H1 (cell line): ENCODE results near the gene NTMT1. TPM values are rescaled to one million over a fixed set of nuclear protein-coding genes. Genes with fewer than 3 reads are reported as not detected.

Source experiments
- CTCF ChIA-PET: fragments of 300-600 bp; sonication (Branson Sonifier 250); formaldehyde crosslinking; loops from one replicate; lab custom pipeline; 2021; ENCODE audit not compliant: partially characterized antibody; lab: Charles Lee
- POLR2A ChIA-PET: fragments of 300-600 bp; sonication (Branson Sonifier 250); formaldehyde crosslinking; loops from one replicate; lab custom pipeline; 2021; ENCODE audit warnings: inconsistent platforms; ENCODE audit not compliant: partially characterized antibody; lab: Charles Lee
- DNase-seq, 2 experiments: peaks; one replicate each; pipeline versions ENCODE4 v3.0.0 to v3.0.0-alpha.2; 2010 to 2022; ENCODE audit warnings: low spot score in 2 of 2, low read depth in 1 of 2, mixed read lengths in 1 of 2
- FAIRE-seq: peaks from 2 replicates; lab custom pipeline; 2011; peaks lifted over from hg19 to GRCh38; lab: Jason Lieb, UNC
- H2AFZ ChIP-seq: 2 replicates; pipeline ENCODE4 v1.8.1; 2012; ENCODE audit warnings: low read length, inconsistent platforms
- H2AK5ac ChIP-seq: 2 replicates; pipeline ENCODE4 v1.6.1; 2013; ENCODE audit warnings: low read depth, low read length
- H2BK120ac ChIP-seq: replicated peaks from 2 replicates; pipeline ENCODE3; 2013; ENCODE audit warnings: low read depth, low read length, inconsistent platforms
- H2BK12ac ChIP-seq: 2 replicates; pipeline ENCODE4 v1.6.1; 2013; ENCODE audit warnings: low read depth, low read length
- H2BK15ac ChIP-seq: 2 replicates; pipeline ENCODE4 v1.6.1; 2013; ENCODE audit warnings: low read length
- H2BK20ac ChIP-seq: 2 replicates; pipeline ENCODE4 v1.6.1; 2013; ENCODE audit warnings: low read length
- H2BK5ac ChIP-seq: 2 replicates; pipeline ENCODE4 v1.6.1; 2013; ENCODE audit warnings: low read depth, low read length
- H3K14ac ChIP-seq: 2 replicates; pipeline ENCODE4 v1.6.1; 2013; ENCODE audit warnings: inconsistent platforms; ENCODE audit not compliant: insufficient read length
- H3K18ac ChIP-seq: 2 replicates; pipeline ENCODE4 v1.6.1; 2013; ENCODE audit warnings: low read length; ENCODE audit errors: extremely low read depth
- H3K23ac ChIP-seq: 2 replicates; pipeline ENCODE4 v1.6.1; 2013; ENCODE audit warnings: inconsistent platforms; ENCODE audit not compliant: insufficient read length
- H3K23me2 ChIP-seq: 2 replicates; pipeline ENCODE4 v1.6.1; 2013; ENCODE audit warnings: low read depth, low read length
- H3K27ac ChIP-seq: 2 replicates; pipeline ENCODE4 v1.6.1; 2011; ENCODE audit warnings: low read depth, low read length, inconsistent platforms
- H3K27me3 ChIP-seq, 4 experiments: replicated peaks in 1 of 4; 1 replicate in 1 of 4; 2 replicates in 3 of 4; pipeline versions ENCODE4 v1.6.1 to v1.8.1; 2011 to 2013; ENCODE audit warnings: low read length in 3 of 4, mild to moderate bottlenecking in 3 of 4, inconsistent platforms in 2 of 4, mixed read lengths in 2 of 4, moderate library complexity in 1 of 4; ENCODE audit not compliant: control insufficient read depth in 3 of 4, insufficient read depth in 3 of 4; ENCODE audit errors: extremely low read depth in 1 of 4
- H3K36me3 ChIP-seq, 4 experiments: 2 replicates each; pipeline versions ENCODE4 v1.6.1 to v1.8.1; 2011 to 2013; ENCODE audit warnings: mild to moderate bottlenecking in 4 of 4, low read length in 3 of 4, moderate library complexity in 2 of 4, control low read depth in 1 of 4, inconsistent platforms in 1 of 4; ENCODE audit not compliant: insufficient read depth in 4 of 4, control insufficient read depth in 2 of 4
- H3K4ac ChIP-seq: replicated peaks from 2 replicates; pipeline ENCODE3; 2013; ENCODE audit warnings: low read length, low read depth, mixed read lengths, inconsistent platforms; ENCODE audit not compliant: insufficient read length
- H3K4me1 ChIP-seq, 4 experiments: replicated peaks in 1 of 4; 1 replicate in 1 of 4; 2 replicates in 3 of 4; pipeline versions ENCODE4 v1.6.1 to v1.8.1; 2011 to 2013; ENCODE audit warnings: low read length in 3 of 4, inconsistent platforms in 2 of 4, mixed read lengths in 1 of 4; ENCODE audit not compliant: insufficient read depth in 4 of 4, control insufficient read depth in 3 of 4
- H3K4me2 ChIP-seq, 2 experiments: 2 replicates each; pipeline versions ENCODE4 v1.6.1 to v1.8.1; 2011 to 2013; ENCODE audit warnings: low read depth in 2 of 2, low read length in 2 of 2, control low read depth in 1 of 2, inconsistent platforms in 1 of 2, mild to moderate bottlenecking in 1 of 2; ENCODE audit not compliant: insufficient read depth in 1 of 2
- H3K4me3 ChIP-seq, 4 experiments: fragments of 200-600, 300-600 bp in 1 of 4; sonication (generic), shearing (Covaris generic), sonication (Bioruptor Twin) in 1 of 4; 2 replicates each; pipeline versions ENCODE4 v1.5.1 to v1.8.1; 2011 to 2016; ENCODE audit warnings: low read length in 4 of 4, low read depth in 3 of 4, control low read depth in 2 of 4, inconsistent platforms in 2 of 4, mild to moderate bottlenecking in 2 of 4, mixed read lengths in 1 of 4, moderate library complexity in 1 of 4; ENCODE audit not compliant: insufficient read depth in 2 of 4; ENCODE audit errors: extremely low read depth in 1 of 4
- H3K56ac ChIP-seq: replicated peaks from 2 replicates; pipeline ENCODE3; 2013; ENCODE audit warnings: low read depth, mild to moderate bottlenecking, mixed read lengths, low read length, inconsistent platforms; ENCODE audit not compliant: insufficient read length
- H3K79me1 ChIP-seq: 2 replicates; pipeline ENCODE4 v1.6.1; 2013; ENCODE audit warnings: low read depth, low read length, control low read depth
- H3K79me2 ChIP-seq, 2 experiments: 2 replicates each; pipeline versions ENCODE4 v1.6.1 to v1.8.1; 2012 to 2013; ENCODE audit warnings: low read length in 2 of 2, mild to moderate bottlenecking in 2 of 2, inconsistent platforms in 1 of 2; ENCODE audit not compliant: insufficient read depth in 2 of 2, control insufficient read depth in 1 of 2
- H3K9ac ChIP-seq, 4 experiments: replicated peaks in 1 of 4; 1 replicate in 1 of 4; 2 replicates in 3 of 4; pipeline versions ENCODE4 v1.6.1 to v1.8.1; 2011 to 2013; ENCODE audit warnings: low read depth in 3 of 4, low read length in 3 of 4, control low read depth in 2 of 4, mild to moderate bottlenecking in 2 of 4, moderate library complexity in 2 of 4, inconsistent platforms in 1 of 4; ENCODE audit errors: extremely low read depth in 1 of 4
- H3K9me3 ChIP-seq, 2 experiments: 2 replicates each; pipeline versions ENCODE4 v1.6.1 to v1.8.1; 2012 to 2013; ENCODE audit warnings: mild to moderate bottlenecking in 2 of 2, moderate library complexity in 2 of 2, control low read depth in 1 of 2, inconsistent platforms in 1 of 2, low read depth in 1 of 2, low read length in 1 of 2, mixed read lengths in 1 of 2; ENCODE audit not compliant: insufficient read depth in 2 of 2
- H4K20me1 ChIP-seq, 2 experiments: replicated peaks in 1 of 2; 2 replicates each; pipeline versions ENCODE3 to v1.8.1; 2011 to 2013; ENCODE audit warnings: inconsistent platforms in 2 of 2, low read length in 2 of 2, mild to moderate bottlenecking in 1 of 2; ENCODE audit not compliant: insufficient read depth in 2 of 2, control insufficient read depth in 1 of 2
- H4K5ac ChIP-seq: 2 replicates; pipeline ENCODE4 v1.6.1; 2013; ENCODE audit warnings: low read length, low read depth, mixed read lengths, inconsistent platforms; ENCODE audit not compliant: insufficient read length
- H4K8ac ChIP-seq: 2 replicates; pipeline ENCODE4 v1.8.0; 2013; ENCODE audit warnings: mild to moderate bottlenecking, moderate library complexity, low read length, inconsistent platforms; ENCODE audit not compliant: insufficient read depth; ENCODE audit errors: extremely low read depth
- H4K91ac ChIP-seq: replicated peaks from 2 replicates; pipeline ENCODE3; 2013; ENCODE audit warnings: low read length, mixed read lengths, inconsistent platforms; ENCODE audit not compliant: insufficient read length
- CBX8 ChIP-seq: fragments of 300-800, 300-1000 bp; sonication (generic); IDR thresholded peaks from 2 replicates; pipeline ENCODE4 v1.7.1; 2016; ENCODE audit warnings: low read depth, low read length, borderline replicate concordance
- CHD1 ChIP-seq: IDR thresholded peaks from 2 replicates; pipeline ENCODE4 v1.6.1; 2012; ENCODE audit warnings: low read depth, low read length, improper control_type of control experiment
- E2F6 ChIP-seq: IDR thresholded peaks from 2 replicates; pipeline ENCODE4 v1.6.1; 2012; ENCODE audit warnings: inconsistent platforms
- EP300 ChIP-seq, 2 experiments: IDR thresholded peaks; 1 replicate in 1 of 2; 2 replicates in 1 of 2; pipeline ENCODE4 v1.6.1; 2011 to 2012; ENCODE audit warnings: low read depth in 2 of 2, low read length in 2 of 2, mild to moderate bottlenecking in 2 of 2, borderline replicate concordance in 1 of 2, inconsistent platforms in 1 of 2, moderate library complexity in 1 of 2
- HDAC2 ChIP-seq, 2 experiments: fragments of 300-600 bp in 1 of 2; sonication (generic) in 1 of 2; IDR thresholded peaks; 2 replicates each; pipeline ENCODE4 v1.6.1; 2011 to 2012; ENCODE audit warnings: low read depth in 2 of 2, low read length in 2 of 2, mild to moderate bottlenecking in 2 of 2, moderate library complexity in 2 of 2, borderline replicate concordance in 1 of 2, inconsistent platforms in 1 of 2
- KDM1A ChIP-seq: fragments of 200-600, 300-600 bp; sonication (generic); IDR thresholded peaks from 2 replicates; pipeline ENCODE4 v1.7.1; 2016; ENCODE audit warnings: mild to moderate bottlenecking, low read length, borderline replicate concordance
- KDM5A ChIP-seq: fragments of 200-600 bp; IDR thresholded peaks from 2 replicates; pipeline ENCODE4 v1.7.1; 2012; ENCODE audit warnings: mild to moderate bottlenecking, low read length, inconsistent platforms, mixed read lengths
- TAF1 ChIP-seq: IDR thresholded peaks from 2 replicates; pipeline ENCODE4 v1.6.1; 2011; ENCODE audit warnings: mild to moderate bottlenecking, low read depth, low read length
- TCF12 ChIP-seq: IDR thresholded peaks from 2 replicates; pipeline ENCODE4 v1.6.1; 2011; ENCODE audit warnings: low read depth, mild to moderate bottlenecking, low read length
- YY1 ChIP-seq: IDR thresholded peaks from 2 replicates; pipeline ENCODE4 v1.6.1; 2011; ENCODE audit warnings: low read depth, mild to moderate bottlenecking, low read length
- WGBS, 2 experiments: shearing (Covaris generic) in 1 of 2; methylation state at CpG; one replicate each; pipeline versions ENCODE4 v1.1.6 to v1.1.7; 2013 to 2015; ENCODE audit warnings: low lambda C conversion rate in 2 of 2, mixed read lengths in 2 of 2, inconsistent platforms in 1 of 2, low coverage in 1 of 2, missing lambda C conversion rate in 1 of 2; ENCODE audit not compliant: insufficient replicate concordance in 2 of 2, insufficient coverage in 1 of 2, insufficient read length in 1 of 2; ENCODE audit errors: extremely low coverage in 1 of 2, missing lambda C conversion rate in 1 of 2; 5-methylcytosine and 5-hydroxymethylcytosine counted together
- polyA plus RNA-seq, 7 experiments: library from polyadenylated mRNA; depleted of rRNA in 3 of 7; stranded (reverse) in 5 of 7; unstranded in 2 of 7; fragments of >200 nt in 5 of 7; fragments of 200-250 nt in 2 of 7; gene quantifications; 1 replicate in 5 of 7; 2 replicates in 1 of 7; 4 replicates in 1 of 7; pipeline versions ENCODE4 v1.2.1 to v1.2.3, GENCODE V29; 2011 to 2013; ENCODE audit warnings: missing spikeins in 2 of 7, mixed read lengths in 2 of 7
- total RNA-seq: library from RNA; stranded (reverse); fragmentation: NEBNext Ultra II Directional; extraction: Animal tissue kit (Norgen Biotek cat#: 25700); gene quantifications from 2 replicates; pipeline ENCODE4 v1.2.1, GENCODE V29; 2021

Gene NTMT1
- total and polyA plus RNA-seq, 2 of the 8 experiments (the other 6 are each of a cell fraction or from before 2014, with no cell fraction given) = 66.8 to 70.2 TPM

- ChIA-PET POLR2A (interaction anchor here (1.3 to 2.0 kb wide), 3 partner anchors 10 to 23 kb away, joined by 3 to 6 read pairs (median 4); partner anchors contain the start of gene PRRX2), CTCF (interaction anchor here (0.5 to 1.9 kb wide), 6 partner anchors 8 to 68 kb away, joined by 3 to 4 read pairs (median 4); no protein-coding TSS in a partner anchor)
- Histone ChIP-seq H3K56ac (no peak overlapping the region), H3K14ac (no peak overlapping the region), H3K27me3 (no peaks in the 10 kb centered on the region; a peak in 2 of 7 replicates), H3K4me3 (no peak overlapping the region), H4K20me1 (no peaks in the 10 kb centered on the region), H3K4me1 (peaks cover 0 to 4% (median 2%) of the 10 kb centered on the region in 4 experiments; a peak in 3 of 7 replicates), H4K91ac (no peak overlapping the region), H2BK20ac (no peak overlapping the region), H4K5ac (no peak overlapping the region), H2AFZ (no peak overlapping the region), H4K8ac (no peak overlapping the region), H3K27ac (no peak overlapping the region), H2BK15ac (no peak overlapping the region), H3K79me1 (no peaks in the 10 kb centered on the region), H3K18ac (no peak overlapping the region), H2BK5ac (no peak overlapping the region), H2AK5ac (no peak overlapping the region), H3K23ac (no peak overlapping the region), H3K9ac (no peak overlapping the region), H3K9me3 (no peaks in the 10 kb centered on the region), H3K23me2 (no peaks in the 10 kb centered on the region), H2BK120ac (no peak overlapping the region), H3K79me2 (no peaks in the 10 kb centered on the region), H3K36me3 (no peaks in the 10 kb centered on the region), H3K4ac (no peak overlapping the region), H2BK12ac (no peak overlapping the region), H3K4me2 (no peak overlapping the region)
- TF ChIP-seq YY1 (no peak), TAF1 (no peak), KDM1A (no peak), KDM5A (no peak), CHD1 (no peak), CBX8 (no peak), HDAC2 (IDR thresholded peaks at IDR 0.05; ENCODE audit: borderline replicate concordance in 1 of 2, low read depth in 2 of 2, low read length in 2 of 2) (no peak), EP300 (IDR thresholded peaks at IDR 0.05; ENCODE audit: borderline replicate concordance in 1 of 2, low read depth in 2 of 2, low read length in 2 of 2) (no peak), TCF12 (no peak), E2F6 (no peak)
- DNase-seq = no peak
- 98% methylated on average over 7 of the region's 7 CpGs; no CpG with 5 or more reads in 1 of the 2 experiments for WGBS, 2 experiments
- FAIRE-seq = no peak
Observed at GRCh38 chr9:129674229-129674628, 48.3 kb downstream of the NTMT1 start.
